ENCODE results near the gene BRF1.

DNA sequence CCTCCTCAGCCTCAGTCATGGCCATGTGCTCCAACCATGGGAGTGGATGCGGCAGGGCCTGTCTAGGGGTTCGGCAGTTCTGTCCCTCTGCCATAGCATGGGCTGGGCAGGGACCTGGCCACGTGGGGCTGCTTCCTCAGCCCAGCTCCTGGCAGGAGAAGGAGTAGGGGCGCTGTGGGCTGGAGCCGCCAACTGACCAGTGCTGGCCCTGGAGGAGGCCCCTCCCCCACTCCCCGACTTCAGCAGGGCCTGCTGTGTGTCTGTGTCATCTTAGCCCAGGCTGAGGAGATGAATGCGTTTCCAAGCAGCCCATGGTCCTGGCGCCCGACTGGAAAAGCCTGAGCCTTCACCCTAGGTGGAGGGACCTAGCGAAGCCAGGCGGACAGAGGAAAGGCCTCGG is 11.0 kb upstream of the BRF1 start:
- TF ChIP-seq NFIC (IDR thresholded peaks at IDR 0.05; ENCODE audit: borderline replicate concordance): no peak
- no peak for TF ChIP-seq CTCF (IDR thresholded peaks at IDR 0.05)
- TF ChIP-seq YY1 (IDR thresholded peaks at IDR 0.05; ENCODE audit: low read depth): no peak

Data from SK-N-SH (cell line).